Transverse colon (tissue), 4 donors: ENCODE measurements around the gene STAC2. TPM values are rescaled to one million over a fixed set of nuclear protein-coding genes. Genes with fewer than 3 reads are reported as not detected.

Source experiments
- DNase-seq: peaks from one replicate; pipeline ENCODE4 v3.0.0-alpha.2; 2019
- H3K27ac ChIP-seq, 4 donors: fragments of 200-600 bp; sonication (generic); 2 replicates each; pipeline ENCODE4 v1.5.1; 2016 to 2018; ENCODE audit warnings: inconsistent platforms in 4 of 4
- H3K27me3 ChIP-seq: fragments of 200-600 bp; sonication (generic); 2 replicates; pipeline ENCODE4 v1.5.1; 2017; ENCODE audit warnings: inconsistent platforms
- H3K36me3 ChIP-seq, 4 donors: fragments of 200-600 bp; sonication (generic); 2 replicates each; pipeline ENCODE4 v1.5.1; 2017 to 2019; ENCODE audit warnings: inconsistent platforms in 4 of 4
- H3K4me1 ChIP-seq, 4 donors: fragments of 200-600 bp; sonication (generic); 2 replicates each; pipeline ENCODE4 v1.5.1; 2017 to 2020; ENCODE audit warnings: inconsistent platforms in 4 of 4
- H3K4me3 ChIP-seq, 4 donors: fragments of 200-600 bp; sonication (generic); 1 replicate in 1 of 4; 2 replicates in 3 of 4; pipeline versions ENCODE4 v1.5.1 to v1.6.1; 2017 to 2019; ENCODE audit warnings: inconsistent platforms in 4 of 4
- H3K9me3 ChIP-seq, 2 donors: fragments of 200-600 bp; sonication (generic); 2 replicates each; pipeline ENCODE4 v1.5.1; 2017 to 2019; ENCODE audit warnings: inconsistent platforms in 2 of 2
- CTCF ChIP-seq, 5 experiments: fragments of 200-600 bp in 3 of 5; fragments of 450-650 bp in 2 of 5; sonication (generic) in 3 of 5; IDR thresholded peaks; 1 replicate in 2 of 5; 2 replicates in 3 of 5; pipeline ENCODE4 v1.5.1; 2016 to 2017; ENCODE audit warnings: antibody characterized with exemption in 5 of 5, inconsistent platforms in 3 of 5, mild to moderate bottlenecking in 2 of 5, moderate library complexity in 1 of 5
- EP300 ChIP-seq: sonication (generic); formaldehyde crosslinking; IDR thresholded peaks from one replicate; pipeline ENCODE4 v1.6.1; 2017; ENCODE audit warnings: antibody characterized with exemption, low read depth
- POLR2A ChIP-seq: fragments of 450-650 bp; IDR thresholded peaks from one replicate; pipeline ENCODE4 v1.6.1; 2016; ENCODE audit warnings: antibody characterized with exemption, mild to moderate bottlenecking, moderate library complexity
- POLR2AphosphoS5 ChIP-seq, 3 donors: sonication (generic); formaldehyde crosslinking; IDR thresholded peaks; one replicate each; pipeline ENCODE4 v1.6.1; 2016; ENCODE audit warnings: antibody characterized with exemption in 3 of 3
- WGBS, 2 donors: methylation state at CpG; one replicate each; pipeline ENCODE4 v1.1.5; 2018; ENCODE audit warnings: low coverage in 1 of 2; 5-methylcytosine and 5-hydroxymethylcytosine counted together
- in situ Hi-C, 4 donors: fragments of 200-750 bp; cut with MboI; loops; one replicate each; pipeline versions ENCODE4 v1.15.0 to v1.15.1; 2017; ENCODE audit warnings: low sequenced_read_pairs in 3 of 4, low pct_ligation_motif_present in 1 of 4, low pct_unique_long_range_greater_than_20kb in 1 of 4
- intact Hi-C: fragments of 100-400 bp; cut with DNase I; formaldehyde crosslinking; loops from one replicate; pipeline ENCODE4 v1.15.1; 2023; ENCODE audit warnings: low total_unique reads
- total RNA-seq, 4 donors: library from RNA; depleted of rRNA; stranded (reverse); fragments of >200 nt; gene quantifications; one replicate each; pipeline ENCODE4 v1.1.0, GENCODE V29; 2016

Gene STAC2
- total RNA-seq, 4 donors from 2014 or later = not detected

DNA sequence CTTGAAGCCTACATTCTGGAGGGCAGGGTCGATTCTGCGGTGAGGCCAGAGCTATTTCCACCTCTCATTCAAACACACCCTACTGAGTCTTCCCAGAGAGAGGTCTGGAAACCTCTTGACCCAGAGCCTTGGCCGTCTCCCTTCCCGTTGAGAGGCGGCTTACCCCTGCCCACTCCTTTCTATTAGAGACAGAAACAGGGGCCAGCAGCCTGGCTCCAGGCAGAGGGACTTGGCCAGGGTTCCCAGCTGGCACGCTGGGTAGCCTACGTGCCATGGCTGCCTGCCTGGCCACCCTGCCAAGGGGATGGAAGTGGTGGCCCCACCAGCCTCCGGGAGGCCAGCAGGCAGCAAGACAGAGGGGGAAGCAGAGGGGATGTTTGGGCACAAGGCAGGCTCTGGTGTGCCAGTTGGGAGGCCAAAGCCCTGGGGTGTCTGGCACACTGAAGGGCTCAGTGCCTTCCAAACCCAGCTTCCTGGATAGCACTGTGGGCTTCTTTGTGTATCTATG lies 6.0 kb downstream of the STAC2 start:
- intact Hi-C loops = no loop called here
- Histone ChIP-seq H3K9me3 (no peaks in the 10 kb centered on the region), H3K4me3 (no peak overlapping the region), H3K27ac (no peak overlapping the region), H3K36me3 (no peaks in the 10 kb centered on the region), H3K4me1 (peaks cover 0 to 2% (median 1%) of the 10 kb centered on the region in 4 donors), H3K27me3 (peaks cover 31% of the 10 kb centered on the region)
- 76 to 80% methylated on average over 2 to 8 of the region's 8 CpGs for WGBS, 2 donors
- no peak for DNase-seq
- in situ Hi-C loops = no loop called here
- no peak for TF ChIP-seq POLR2A
- TF ChIP-seq POLR2AphosphoS5 (IDR thresholded peaks at IDR 0.05) = no peak
- TF ChIP-seq EP300 = no peak
- no peak for TF ChIP-seq CTCF (IDR thresholded peaks at IDR 0.05)

DNA sequence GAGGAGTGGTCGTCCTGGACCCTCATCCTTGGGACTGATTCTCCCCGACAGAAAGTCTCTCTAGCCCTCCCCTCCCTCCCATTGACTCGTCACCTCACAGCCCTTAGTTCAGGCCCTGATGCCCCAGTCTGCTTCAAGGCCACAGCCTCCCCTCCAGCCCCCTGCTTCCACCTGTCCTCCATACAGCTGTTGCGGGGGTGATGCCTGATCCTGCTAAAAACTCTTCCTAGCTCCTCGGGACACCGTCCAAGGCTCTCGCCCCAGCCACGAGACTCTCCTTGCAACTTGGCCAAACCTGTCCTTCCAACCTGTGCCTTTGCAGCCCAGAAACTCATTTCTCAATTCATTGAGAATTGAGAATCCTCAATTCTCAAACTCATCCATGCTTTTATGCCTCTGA lies 6.8 kb downstream of the STAC2 start:
- Histone ChIP-seq H3K27ac (no peak overlapping the region), H3K27me3 (peaks cover 23% of the 10 kb centered on the region), H3K4me3 (no peak overlapping the region), H3K36me3 (no peaks in the 10 kb centered on the region), H3K4me1 (no peaks in the 10 kb centered on the region), H3K9me3 (no peaks in the 10 kb centered on the region)
- TF ChIP-seq POLR2A = no peak
- TF ChIP-seq CTCF (IDR thresholded peaks at IDR 0.05) = no peak
- TF ChIP-seq POLR2AphosphoS5 (IDR thresholded peaks at IDR 0.05) = no peak
- TF ChIP-seq EP300 = no peak
- intact Hi-C loops (no loop called here), in situ Hi-C loops (no loop called here)
- DNase-seq = no peak
- WGBS, 2 donors = 58 to 84% methylated on average over 5 to 8 of the region's 8 CpGs

DNA sequence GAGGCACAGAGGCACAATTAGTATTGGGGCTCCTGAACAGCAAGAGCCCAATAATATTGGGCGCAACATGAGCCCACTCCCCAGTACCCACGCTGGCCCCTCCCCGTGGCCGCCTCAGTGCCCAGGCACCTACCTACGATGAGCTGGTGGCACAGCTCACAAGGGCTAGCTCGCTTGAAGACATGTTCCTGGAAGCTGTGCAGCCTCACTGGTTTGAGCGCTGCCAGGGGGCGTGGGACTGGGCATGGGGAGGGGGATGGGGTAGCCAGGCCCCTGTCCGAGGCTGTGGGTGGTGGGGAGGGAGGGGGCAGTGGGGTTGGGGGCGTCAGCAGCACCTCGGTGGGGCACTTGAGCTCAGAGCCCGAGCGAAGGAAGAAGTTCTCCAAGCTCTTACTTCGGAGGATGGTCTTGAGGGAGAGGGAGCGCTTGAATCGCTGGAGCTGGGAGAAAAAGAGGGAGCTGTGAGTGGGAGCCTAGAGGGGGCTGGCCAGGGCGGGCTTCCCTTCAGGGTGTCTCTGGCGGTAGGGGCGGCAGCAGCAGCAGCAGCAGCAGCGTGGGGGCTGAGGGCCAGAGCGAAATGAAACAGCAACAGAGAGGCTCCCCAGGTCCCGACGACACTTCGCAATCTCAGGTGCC lies 7.9 kb downstream of the STAC2 start:
- Histone ChIP-seq H3K36me3 (no peaks in the 10 kb centered on the region), H3K27ac (no peak overlapping the region), H3K4me3 (no peak overlapping the region), H3K9me3 (no peaks in the 10 kb centered on the region), H3K27me3 (peaks cover 17% of the 10 kb centered on the region), H3K4me1 (no peaks in the 10 kb centered on the region)
- TF ChIP-seq CTCF (IDR thresholded peaks at IDR 0.05) (no peak), POLR2A (no peak), POLR2AphosphoS5 (IDR thresholded peaks at IDR 0.05) (no peak), EP300 (no peak)
- intact Hi-C loops (no loop called here), in situ Hi-C loops (no loop called here)
- WGBS, 2 donors = 20 to 29% methylated on average over 1 to 22 of the region's 24 CpGs
- DNase-seq = no peak

- Histone ChIP-seq H3K4me1 (peaks cover 14 to 22% (median 15%) of the 10 kb centered on the region in 4 donors), H3K9me3 (no peaks in the 10 kb centered on the region), H3K27ac (no peak overlapping the region), H3K27me3 (peaks cover 17% of the 10 kb centered on the region), H3K36me3 (no peaks in the 10 kb centered on the region), H3K4me3 (no peak overlapping the region)
- no peak for DNase-seq
- 73% methylated on average over 9 of the region's 9 CpGs; no CpG with 5 or more reads in 1 of the 2 donors for WGBS, 2 donors
- intact Hi-C loops = no loop called here
- in situ Hi-C loops = no loop called here
- TF ChIP-seq POLR2A (no peak), EP300 (no peak), CTCF (IDR thresholded peaks at IDR 0.05) (no peak), POLR2AphosphoS5 (IDR thresholded peaks at IDR 0.05) (no peak)
Measured at GRCh38 chr17:39213852-39214251, 11.9 kb downstream of the STAC2 start.
